GM19397 (cell line): ENCODE results near the gene GRIN2C.

Source experiments
- ATAC-seq: cut with Tn5 transposase; IDR thresholded peaks from one replicate; pipeline ENCODE4 v1.9.1; 2021; ENCODE audit warnings: mild to moderate bottlenecking, moderate library complexity; ENCODE audit not compliant: unreplicated experiment

GRIN2C gene

DNA sequence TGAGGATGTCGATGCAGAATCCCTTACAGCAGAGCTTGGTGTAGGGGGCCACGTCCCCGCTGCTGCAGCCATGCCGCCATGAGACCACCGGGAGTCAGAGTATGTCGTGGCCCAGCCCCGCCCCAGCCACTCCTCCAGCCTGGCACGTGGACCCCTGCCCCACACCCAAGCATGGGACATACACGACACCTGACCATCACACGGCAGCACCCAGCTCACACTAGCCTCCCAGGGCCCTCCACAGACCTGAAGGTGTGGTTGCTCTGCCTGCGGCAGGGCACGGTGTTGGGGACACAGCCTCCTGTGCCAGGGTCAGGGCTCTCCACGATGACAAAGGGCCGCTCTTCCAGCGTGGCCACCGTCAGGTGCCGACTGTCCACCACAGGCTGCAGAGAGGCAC lies 9.4 kb downstream of the GRIN2C start:
- no peak for ATAC-seq

DNA sequence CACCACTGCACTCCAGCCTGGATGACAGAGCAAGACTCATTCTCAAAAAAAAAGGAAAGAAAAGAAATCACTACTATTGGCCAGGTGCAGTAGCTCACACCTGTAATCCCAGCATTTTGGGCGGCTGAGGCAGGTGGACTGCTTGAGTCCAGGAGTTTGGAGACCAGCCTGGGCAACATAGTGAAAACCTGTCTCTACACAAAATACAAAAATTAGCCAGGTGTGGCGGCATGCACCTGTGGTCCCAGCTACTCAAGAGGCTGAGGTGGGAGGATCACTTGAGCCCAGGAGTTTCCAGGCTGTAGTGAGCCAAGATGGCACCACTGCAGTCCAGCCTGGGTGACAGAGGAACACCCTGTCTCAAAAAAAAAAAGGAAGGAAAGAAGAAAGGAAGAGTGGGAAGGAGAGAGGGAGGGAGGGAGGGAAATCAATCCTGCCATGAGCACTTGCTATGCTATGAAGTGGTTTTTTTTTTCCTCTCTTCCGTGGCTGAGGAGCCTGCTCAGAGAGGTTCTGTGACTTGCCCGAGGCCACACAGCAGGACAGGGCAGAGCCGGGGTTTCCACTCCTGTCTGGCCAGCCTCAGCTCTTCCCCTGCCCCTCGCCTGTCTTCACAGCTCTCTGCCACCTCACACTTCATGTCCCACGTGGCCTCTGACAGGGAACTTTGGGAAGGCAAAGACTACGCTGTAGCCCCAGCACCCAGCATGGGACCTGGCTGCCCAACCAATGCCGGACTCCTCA lies 10.9 kb downstream of the GRIN2C start:
- ATAC-seq: no peak

DNA sequence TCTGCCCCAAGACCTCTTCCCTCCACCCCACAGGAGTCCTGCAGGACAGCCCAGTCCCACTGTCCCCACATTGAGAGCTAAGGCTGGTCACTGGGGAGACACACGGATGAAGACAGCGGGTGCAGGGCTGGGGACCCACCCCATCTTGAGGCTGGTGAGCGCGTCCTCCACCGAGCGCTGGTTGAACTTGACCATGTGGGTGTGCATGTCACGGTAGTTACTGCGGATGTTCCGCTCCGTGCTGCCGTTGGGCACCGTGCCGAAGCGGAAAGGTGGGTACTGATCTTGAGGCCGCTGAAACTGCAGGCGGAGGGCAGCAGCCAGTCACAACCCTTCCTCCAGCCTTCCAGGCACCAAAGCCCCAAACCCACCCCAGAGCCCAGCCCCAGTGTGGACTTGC lies 13.1 kb downstream of the GRIN2C start:
- ATAC-seq: no peak

DNA sequence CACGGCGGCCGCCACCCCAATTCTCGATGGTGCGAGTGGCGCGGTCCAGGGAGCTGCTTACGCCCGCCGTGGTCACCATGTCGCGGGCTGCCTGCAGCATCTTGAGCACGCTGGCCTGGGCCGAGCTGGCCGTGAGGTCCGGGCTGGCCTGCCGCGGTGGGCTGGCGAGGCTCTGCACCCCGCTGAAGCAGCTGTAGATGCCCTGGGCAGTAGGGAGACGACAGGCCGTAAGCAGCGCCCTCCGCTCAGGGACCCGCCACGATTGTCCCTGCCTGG lies 16.4 kb downstream of the GRIN2C start:
- no peak for ATAC-seq

DNA sequence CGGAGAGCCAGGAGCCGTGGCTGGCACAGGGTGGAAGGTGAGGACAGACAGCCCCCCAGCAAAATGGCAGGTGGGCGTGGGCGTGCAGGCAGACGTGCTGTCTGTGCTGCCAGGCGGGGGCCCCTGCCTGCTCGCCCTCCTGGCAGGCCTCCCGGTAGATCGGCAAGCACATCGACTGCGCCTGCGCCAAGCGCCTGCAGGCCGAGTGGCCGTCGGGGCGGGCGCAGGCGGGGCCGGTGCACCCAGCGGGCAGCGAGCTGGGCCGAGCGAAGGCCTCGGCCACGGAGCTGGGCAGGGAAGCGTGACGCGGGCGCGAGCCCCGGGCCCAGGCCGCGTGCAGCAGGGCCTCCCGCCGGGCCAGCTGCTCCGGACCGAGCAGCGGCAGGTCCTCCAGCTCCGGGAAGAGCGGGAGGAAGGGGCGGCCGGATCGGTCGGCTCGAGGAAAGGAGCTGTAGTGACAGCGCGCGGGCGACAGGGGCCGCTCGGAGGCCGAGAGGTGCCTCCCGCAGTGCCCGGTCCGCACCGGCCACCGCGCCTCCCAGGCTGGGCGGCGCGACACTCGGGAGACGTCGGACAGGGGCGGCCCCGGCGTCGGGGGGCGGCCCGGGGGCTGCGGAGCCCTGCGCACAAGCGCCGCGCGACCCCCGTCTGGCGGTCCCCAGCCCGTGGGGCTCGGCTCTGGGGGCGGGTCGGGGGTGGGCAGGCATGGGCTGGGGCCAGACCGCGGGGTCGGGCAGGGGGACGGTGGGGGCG lies 16.9 kb downstream of the GRIN2C start:
- ATAC-seq: no peak

DNA sequence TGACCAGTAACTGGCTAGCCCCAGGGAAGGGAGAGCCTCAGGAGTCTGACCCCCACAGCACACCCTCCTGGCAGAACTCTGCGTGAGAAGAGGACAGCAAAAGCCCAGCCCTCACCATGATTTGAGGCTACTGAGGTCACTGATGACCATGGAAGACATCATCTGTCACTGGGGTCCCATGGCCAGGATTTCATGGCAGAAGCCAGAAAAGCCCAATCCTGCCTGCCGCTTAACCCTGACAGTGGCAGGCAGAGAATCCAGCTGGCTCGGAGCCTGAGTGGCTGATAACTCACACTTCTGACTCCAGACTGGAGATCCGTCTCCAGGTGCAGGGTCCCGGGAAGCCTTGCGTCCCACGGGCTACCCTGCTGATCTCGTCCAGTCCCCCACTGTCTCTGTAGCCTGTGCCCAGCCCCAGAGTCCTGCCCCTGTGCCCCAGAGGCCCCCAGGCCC lies 17.5 kb downstream of the GRIN2C start:
- no peak for ATAC-seq

DNA sequence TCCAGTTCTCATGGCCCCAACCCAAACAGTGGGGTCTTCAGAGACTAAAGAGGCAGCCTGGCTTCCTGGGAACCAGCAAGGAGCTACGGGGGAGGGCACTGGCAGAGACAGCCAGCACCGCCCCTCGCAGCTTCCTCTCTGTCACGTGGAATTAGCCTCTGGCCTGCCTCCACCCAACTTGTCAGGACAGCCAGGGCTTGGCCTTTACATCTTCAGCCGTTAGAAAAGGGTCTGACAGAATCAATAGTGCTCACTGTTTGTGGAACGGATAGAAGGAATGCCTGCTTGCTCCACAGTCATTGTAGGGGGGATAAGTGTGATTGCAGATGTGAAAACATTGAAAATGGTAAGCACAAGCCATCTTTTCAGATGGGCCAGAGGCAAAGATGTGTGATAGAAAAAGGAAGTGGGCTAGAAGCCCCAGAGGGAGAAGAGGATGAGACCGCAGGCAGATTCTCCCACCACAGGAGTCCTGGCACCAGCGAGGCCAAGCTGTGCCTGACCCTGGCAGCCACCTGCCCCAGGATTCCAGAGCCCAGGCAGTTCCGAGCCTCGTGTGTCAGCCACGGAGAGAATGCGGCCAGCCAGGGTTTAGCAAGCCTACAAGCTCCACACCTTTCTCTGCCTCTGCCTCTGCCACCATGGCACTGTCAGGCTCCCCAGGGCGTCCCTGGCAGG lies 18.6 kb downstream of the GRIN2C start:
- no peak for ATAC-seq

DNA sequence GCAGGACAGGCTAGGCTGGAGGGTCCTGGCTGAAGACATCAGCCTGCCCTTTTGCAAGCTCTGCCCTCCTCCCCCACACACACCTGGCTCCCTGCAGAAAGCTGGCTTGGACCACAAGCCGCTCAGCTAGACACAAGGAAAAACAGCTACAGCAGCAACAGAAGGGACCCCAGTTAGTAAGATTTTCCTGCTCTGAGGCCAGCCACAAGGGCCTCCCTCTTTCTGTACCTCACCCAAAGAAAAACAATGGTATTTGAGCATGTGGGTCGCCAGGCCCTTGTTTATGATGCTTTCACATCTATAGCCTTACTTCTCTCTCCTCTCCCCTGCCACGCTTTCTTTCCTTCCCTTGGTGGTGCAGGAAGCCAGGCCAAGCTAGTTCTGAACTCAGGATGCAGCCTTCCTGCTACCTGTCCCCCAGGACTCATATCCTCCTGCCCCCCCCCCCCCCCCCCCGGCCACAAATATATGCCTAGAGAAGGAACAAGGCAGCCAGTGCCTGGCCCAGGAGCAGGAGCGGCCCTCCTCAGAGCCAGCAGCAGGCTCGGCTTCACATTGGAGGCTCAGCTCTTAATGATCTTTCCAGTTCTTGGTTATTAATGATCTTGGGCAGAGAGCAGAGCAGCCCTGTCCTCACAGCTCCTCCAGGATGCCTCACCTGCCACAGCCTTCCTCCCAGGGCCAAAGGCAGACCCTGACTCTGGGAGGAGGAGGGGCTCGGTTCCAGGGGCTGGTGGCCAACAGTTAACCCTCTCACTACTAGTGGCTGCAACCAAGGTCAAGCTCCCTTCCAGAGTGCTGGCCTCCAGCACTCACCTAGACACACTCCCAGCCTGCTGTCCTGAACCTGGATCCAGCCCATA lies 19.5 kb downstream of the GRIN2C start:
- no peak for ATAC-seq

DNA sequence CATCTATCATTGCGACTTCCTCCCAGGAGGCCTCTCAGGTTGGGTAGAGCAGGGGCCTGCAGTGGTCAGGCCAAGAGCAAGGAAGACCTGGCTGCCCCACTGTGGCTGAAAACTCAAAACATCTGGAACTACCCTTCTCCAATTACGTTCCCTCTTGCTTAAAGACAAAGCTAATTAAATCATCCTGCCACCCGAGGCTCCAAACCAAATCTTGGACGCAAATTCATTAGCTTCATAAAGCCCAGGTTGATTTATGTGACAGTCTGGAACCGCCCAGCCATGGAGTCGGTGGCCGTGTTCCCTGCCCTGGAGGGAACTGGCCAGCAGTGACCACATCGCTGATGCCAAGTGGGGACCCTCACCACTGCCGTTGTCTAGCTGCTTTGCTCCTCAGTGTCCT lies 21.4 kb downstream of the GRIN2C start:
- ATAC-seq: no peak

DNA sequence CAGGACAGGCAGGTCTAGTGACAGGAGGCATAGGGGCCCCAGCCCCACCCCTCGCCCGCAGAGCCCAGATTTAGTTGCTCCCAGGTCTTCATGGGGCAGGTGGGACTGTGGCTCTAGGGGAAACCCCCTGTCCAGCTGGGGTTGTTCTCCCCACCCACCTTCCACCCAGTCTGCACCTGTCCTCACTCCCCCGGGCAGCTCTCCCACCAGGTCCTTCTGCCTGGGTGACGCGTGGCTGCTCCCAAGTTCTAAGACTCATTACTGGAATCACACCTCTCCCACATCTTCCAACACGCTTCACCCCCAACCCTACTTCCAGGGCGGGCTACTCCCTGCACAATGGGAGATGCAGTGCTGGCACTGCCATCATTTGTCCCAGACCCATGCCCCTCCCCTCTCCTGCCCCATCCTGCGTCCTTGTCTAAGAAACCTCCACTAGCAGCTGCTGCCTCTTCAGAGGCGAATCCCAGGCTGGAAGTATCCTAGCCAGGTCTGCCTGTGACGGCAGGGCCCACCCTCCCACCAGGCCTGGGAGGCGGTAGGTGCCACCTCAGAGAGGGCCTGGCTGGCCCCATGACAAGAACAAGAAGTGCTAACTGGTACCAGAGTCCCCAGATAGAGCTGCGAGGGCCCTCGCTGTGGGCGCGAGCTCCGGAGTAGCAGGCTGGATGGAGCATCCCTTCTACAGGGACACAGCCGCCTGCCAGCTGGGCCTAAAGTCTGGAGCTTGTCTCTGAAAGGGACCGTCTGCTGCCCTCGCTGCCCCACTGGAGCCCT lies 22.8 kb downstream of the GRIN2C start:
- ATAC-seq: no peak

DNA sequence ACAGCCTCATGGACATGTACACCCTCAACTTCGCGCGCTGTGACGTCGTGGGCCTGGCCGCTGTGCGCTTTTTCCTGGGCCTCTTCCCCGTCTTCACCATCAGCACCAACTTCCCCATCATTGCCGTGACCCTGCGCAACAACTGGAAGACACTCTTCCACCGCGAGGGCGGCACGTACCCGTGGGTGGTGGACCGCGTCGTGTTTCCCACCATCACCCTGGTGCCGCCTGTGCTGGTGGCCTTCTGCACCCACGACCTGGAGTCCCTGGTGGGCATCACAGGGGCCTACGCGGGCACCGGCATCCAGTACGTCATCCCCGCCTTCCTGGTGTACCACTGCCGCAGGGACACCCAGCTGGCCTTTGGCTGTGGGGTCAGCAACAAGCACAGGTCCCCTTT lies 23.5 kb downstream of the GRIN2C start:
- no peak for ATAC-seq

DNA sequence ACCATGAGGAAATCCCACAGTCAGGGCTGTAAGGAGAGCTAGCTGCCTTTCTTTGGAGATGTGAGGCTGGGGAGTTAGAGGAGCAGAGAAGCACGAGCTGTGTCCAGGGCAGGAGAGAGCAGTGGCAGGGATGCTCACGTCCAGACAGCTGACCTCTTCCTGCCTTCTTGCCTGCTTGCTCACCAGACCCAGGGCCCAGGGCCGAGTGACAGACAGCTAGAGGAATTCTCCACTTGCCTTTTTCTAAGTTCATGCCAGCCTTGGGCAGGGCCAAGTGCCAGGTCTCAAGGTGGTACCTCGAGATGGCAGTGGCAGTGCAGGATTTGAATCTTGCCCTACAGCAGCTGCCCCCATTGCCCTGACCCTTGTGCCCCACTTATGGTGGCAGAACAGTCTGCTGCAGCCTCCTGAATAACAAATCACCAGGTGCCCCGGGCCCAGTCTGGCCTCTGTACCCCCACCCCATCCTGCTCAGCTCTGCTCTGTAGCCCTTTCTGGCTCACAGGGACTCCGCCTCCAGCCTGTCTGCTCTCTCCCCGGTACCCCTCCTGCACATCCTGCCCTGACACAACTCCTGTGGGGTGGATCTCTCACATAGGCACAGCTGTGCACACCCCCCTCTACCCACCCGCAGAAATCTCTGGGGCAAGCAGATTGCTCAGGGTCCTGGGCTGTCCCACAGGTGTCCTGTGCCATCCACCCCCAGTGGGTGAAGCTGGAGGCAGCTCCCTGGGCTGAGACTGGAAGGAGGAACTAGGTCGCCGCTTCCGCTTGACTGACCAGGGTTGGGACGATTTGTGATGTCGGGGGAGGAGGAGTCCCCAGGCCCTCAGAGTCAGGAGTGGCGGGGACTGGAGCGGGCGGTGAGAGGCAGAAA lies 25.9 kb downstream of the GRIN2C start:
- no peak for ATAC-seq

DNA sequence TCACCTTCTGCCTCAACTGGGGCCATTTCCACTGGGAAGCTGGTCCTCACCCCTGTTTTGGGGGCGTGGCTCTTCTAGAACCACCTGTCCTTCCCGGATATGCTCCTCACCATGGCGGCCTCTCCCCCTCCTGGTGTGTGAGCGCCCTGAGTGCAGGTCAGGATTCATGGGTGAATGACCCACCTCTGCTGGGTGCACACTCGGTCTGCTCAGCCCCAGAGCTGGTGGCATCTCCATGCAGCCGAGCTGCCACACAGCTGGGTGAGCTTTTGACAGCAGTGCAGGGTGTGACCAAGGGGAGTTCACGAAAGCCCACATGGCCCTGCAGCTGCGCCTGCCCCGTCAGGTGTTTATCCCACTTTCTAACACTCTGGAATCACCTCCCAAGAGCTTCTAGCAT lies 27.3 kb downstream of the GRIN2C start:
- no peak for ATAC-seq

DNA sequence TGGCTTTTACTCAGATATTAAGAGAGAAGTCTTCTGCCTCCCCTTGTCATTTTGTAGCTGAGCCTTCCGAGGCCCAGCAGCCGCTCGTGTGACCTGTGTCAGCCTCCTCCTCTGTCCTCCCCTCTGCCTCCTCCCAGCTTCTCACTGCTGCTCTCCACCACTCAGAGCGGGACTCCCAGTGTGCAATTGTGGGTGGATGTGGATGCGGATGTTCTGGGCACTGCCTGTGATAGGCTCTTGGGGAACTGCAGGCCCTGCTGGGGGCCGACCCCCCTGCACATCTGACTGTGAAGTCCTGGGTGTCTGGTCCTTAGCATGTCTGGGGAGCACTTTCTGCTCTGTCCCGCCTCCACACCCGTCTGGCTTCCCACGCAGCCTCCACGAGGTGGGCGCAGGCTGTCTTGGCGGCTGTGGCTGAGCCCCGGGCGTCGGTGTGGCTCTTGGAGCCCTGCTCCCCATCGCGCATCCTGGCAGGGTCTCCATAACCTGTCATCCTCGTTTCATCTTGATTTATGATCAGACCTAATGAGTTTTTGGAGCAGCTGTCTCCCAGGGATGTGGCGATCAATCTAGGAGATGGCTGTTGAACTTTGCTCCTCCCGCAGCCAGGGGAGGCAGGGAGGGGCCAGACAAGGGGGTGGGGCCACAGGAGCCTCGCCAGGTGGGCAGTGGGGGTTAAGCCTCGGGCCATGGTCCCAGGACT lies 28.1 kb downstream of the GRIN2C start:
- ATAC-seq: no peak

DNA sequence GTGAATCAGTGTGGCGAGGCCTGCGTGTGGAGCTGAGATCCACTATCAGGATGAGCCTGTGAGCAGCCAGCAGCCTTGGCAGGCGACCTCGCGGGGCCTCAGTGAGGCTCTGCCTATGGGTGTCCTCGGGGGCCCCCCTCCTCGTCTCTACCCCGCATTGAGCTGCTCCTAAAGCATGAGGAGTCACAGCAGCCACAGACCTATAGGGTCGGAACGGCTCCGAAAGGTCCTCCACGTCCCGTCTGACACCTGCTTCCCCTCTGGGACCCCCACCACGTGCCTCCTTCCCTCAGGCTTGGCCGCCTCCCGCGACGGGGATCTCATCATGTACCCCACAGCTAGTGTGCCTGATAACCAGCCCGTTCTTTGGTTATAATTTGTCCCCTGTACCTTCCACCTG lies 28.8 kb downstream of the GRIN2C start:
- no peak for ATAC-seq

DNA sequence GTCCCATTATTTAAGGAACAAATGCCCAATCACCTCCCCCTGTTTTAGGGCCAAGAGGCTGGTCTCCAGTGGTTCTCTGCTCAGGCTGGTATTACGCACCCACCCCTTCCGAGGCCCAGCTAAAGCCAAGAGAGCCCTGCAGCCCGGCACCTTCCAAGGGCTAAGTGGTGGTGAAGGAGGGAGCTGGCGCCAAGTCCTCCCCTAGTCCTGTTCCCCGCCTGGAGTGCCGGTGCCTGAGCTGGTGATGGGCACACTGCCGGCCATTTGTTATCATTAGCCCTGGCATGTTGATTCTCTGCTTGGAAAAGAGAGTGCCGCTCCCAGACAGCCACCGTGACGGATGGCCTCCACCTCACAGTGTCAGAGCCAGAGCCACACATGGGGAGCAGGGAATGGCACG lies 31.9 kb downstream of the GRIN2C start:
- ATAC-seq: no peak

DNA sequence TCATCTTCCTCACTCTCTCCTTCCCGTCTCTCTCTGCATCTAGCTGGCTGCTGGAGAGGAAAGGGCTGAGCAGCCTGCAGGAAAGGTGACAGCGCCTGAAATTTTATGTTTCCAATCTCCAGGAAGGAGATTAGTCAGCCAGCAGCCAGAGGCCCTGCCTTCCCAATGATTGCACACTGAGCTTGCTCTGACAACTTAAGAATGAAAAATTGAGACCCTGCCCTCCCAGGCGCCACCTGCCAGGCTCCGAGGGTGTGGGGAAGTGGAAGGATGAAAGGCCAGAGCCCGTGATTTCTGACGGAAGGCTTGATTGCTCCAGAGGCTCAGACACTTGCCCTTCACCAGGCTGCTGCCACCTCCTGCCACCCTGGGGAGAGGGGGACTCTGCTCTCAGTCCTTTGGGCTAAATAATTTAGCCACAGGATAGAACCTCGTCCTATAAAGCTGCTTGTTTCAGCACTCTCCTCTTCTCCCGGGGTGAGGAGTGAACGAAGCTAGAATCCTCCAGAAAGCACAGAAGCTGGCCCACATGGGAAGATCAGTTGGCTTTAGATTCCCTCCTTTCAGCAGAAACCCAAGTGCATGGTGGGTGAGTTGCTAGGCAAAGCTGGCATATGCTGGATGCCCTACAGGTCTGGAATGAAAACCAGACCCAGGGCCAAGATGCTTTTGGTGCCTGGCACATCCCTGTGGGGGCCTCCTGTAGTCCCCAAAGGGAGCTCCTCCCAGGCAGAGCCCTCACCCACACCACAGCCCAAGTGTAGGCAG lies 33.5 kb downstream of the GRIN2C start:
- no peak for ATAC-seq

DNA sequence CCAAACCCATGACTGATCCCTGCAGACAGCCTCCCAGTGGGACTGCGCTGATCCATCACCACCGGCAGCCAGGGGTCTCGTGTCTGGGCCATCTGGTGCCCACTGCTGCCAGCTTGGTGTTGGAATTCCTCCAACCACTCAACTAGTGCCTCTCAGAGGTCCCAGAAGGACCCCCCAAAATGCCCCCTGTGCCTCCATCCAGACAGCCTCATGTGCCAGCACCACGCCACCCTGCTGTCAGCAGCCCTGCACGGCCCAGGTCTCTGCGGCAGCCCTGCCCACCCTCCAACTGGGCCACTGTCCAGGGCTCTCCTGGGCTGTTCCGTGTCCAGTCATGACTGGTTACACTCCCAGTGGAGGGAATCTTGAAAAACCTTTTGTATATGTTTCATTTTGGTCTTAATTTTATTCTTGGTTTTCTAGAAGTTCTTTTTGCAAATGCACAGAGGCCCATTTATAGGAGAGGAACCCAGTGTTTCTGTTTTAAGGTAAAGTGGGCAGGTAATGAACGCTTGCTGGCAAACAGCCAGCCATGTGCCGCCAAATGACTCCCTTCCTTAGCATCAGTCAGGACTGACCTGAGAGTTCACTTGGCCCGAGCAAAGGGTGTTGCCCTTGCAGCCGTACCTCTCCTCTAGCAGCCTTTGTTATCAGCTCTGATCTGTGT lies 34.6 kb downstream of the GRIN2C start:
- no peak for ATAC-seq
